HepG2 (cell line): ENCODE results near the gene SDC1. TPM values are rescaled to one million over a fixed set of nuclear protein-coding genes. Genes with fewer than 3 reads are reported as not detected.
A peak's percentile ranks its signal among the peaks of the same experiment; 100 is the strongest.

Experiments used
- BORCS8-MEF2B ChIP-seq: sonication (generic); formaldehyde crosslinking; IDR thresholded peaks from 2 replicates; pipeline ENCODE4 v1.8.0; 2022; ENCODE audit warnings: mild to moderate bottlenecking, missing genetic modification reagents
- CEBPG ChIP-seq: IDR thresholded peaks from 2 replicates; pipeline ENCODE4 v1.6.1; 2016
- DMAP1 ChIP-seq: IDR thresholded peaks from 2 replicates; pipeline ENCODE4 v1.6.1; 2016
- ETV6 ChIP-seq: sonication (generic); formaldehyde crosslinking; conservative IDR thresholded peaks from 2 replicates; pipeline ENCODE4 v1.4.0; 2020; ENCODE audit warnings: missing genetic modification reagents
- FOSL1 ChIP-seq: sonication (generic); formaldehyde crosslinking; IDR thresholded peaks from 2 replicates; pipeline ENCODE4 v1.9.0; 2021; ENCODE audit warnings: missing genetic modification reagents, borderline replicate concordance
- FOXM1 ChIP-seq: sonication (generic); formaldehyde crosslinking; IDR thresholded peaks from 2 replicates; pipeline ENCODE4 v1.5.0; 2020; ENCODE audit warnings: missing genetic modification reagents
- MAX ChIP-seq: IDR thresholded peaks from 2 replicates; pipeline ENCODE4 v1.6.1; 2012; ENCODE audit warnings: inconsistent platforms
- MXD4 ChIP-seq: IDR thresholded peaks from 2 replicates; pipeline ENCODE4 v1.6.1; 2016; ENCODE audit warnings: mild to moderate bottlenecking, missing biosample characterization, missing genetic modification reagents
- MYC ChIP-seq: sonication (generic); formaldehyde crosslinking; IDR thresholded peaks from 2 replicates; pipeline ENCODE4 v1.9.0; 2021; ENCODE audit warnings: missing genetic modification reagents, borderline replicate concordance
- NONO ChIP-seq, 2 experiments: fragments of 450-650 bp in 1 of 2; sonication (generic) in 1 of 2; formaldehyde crosslinking in 1 of 2; IDR thresholded peaks in 1 of 2; conservative IDR thresholded peaks in 1 of 2; 2 replicates each; pipeline versions ENCODE4 v1.6.1 to v1.8.0; 2017 to 2022; ENCODE audit warnings: mild to moderate bottlenecking in 1 of 2, missing genetic modification reagents in 1 of 2, moderate library complexity in 1 of 2
- NR2F2 ChIP-seq: IDR thresholded peaks from 2 replicates; pipeline ENCODE4 v1.6.1; 2012; ENCODE audit warnings: low read depth, inconsistent platforms, borderline replicate concordance
- POGZ ChIP-seq: sonication (generic); formaldehyde crosslinking; IDR thresholded peaks from 2 replicates; pipeline ENCODE4 v1.4.0; 2020; ENCODE audit warnings: mild to moderate bottlenecking, missing genetic modification reagents
- RORA ChIP-seq: sonication (generic); formaldehyde crosslinking; IDR thresholded peaks from 2 replicates; pipeline ENCODE4 v1.5.0; 2020; ENCODE audit warnings: mild to moderate bottlenecking, missing genetic modification reagents, moderate library complexity
- SNAPC2 ChIP-seq: sonication (generic); formaldehyde crosslinking; IDR thresholded peaks from 2 replicates; pipeline ENCODE4 v1.8.1; 2022; ENCODE audit warnings: mild to moderate bottlenecking, missing genetic modification reagents
- ZNF143 ChIP-seq: sonication (generic); formaldehyde crosslinking; IDR thresholded peaks from 2 replicates; pipeline ENCODE4 v1.4.0; 2020; ENCODE audit warnings: missing genetic modification reagents
- ZNF207 ChIP-seq: fragments of 450-650 bp; IDR thresholded peaks from 2 replicates; pipeline ENCODE4 v1.6.1; 2016; ENCODE audit warnings: antibody characterized with exemption, borderline replicate concordance
- ZNF343 ChIP-seq: sonication (generic); formaldehyde crosslinking; IDR thresholded peaks from 2 replicates; pipeline ENCODE4 v1.4.0; 2020; ENCODE audit warnings: mild to moderate bottlenecking, missing genetic modification reagents
- ZNF510 ChIP-seq: sonication (generic); formaldehyde crosslinking; IDR thresholded peaks from 2 replicates; pipeline ENCODE4 v1.4.0; 2020; ENCODE audit warnings: low read depth, mild to moderate bottlenecking, missing genetic modification reagents
- ZNF704 ChIP-seq: sonication (generic); formaldehyde crosslinking; IDR thresholded peaks from 2 replicates; pipeline ENCODE4 v1.8.1; 2023; ENCODE audit warnings: mild to moderate bottlenecking, inconsistent platforms, moderate library complexity, missing genetic modification reagents, borderline replicate concordance
- ZNF737 ChIP-seq: sonication (generic); formaldehyde crosslinking; IDR thresholded peaks from 2 replicates; pipeline ENCODE4 v1.5.0; 2020; ENCODE audit warnings: missing genetic modification reagents, mild to moderate bottlenecking, borderline replicate concordance
- ZNF782 ChIP-seq: sonication (generic); formaldehyde crosslinking; IDR thresholded peaks from 2 replicates; pipeline ENCODE4 v1.4.0; 2020; ENCODE audit warnings: missing genetic modification reagents, mild to moderate bottlenecking, borderline replicate concordance
- polyA plus RNA-seq, 8 experiments: library from polyadenylated mRNA; depleted of rRNA in 3 of 8; stranded (reverse) in 7 of 8; unstranded in 1 of 8; fragments of >200 nt; fragmentation: Illumina TruSeq in 4 of 8; extraction: Trizol in 4 of 8; gene quantifications; 2 replicates each; pipeline versions ENCODE4 v1.2.1 to v1.2.3, GENCODE V29; 2011 to 2016; ENCODE audit warnings: low read depth in 4 of 8, missing spikeins in 1 of 8, mixed read lengths in 1 of 8; ENCODE audit not compliant: insufficient read depth in 1 of 8
- total RNA-seq, 5 experiments: library from RNA; depleted of rRNA; stranded (reverse); fragments of >200 nt; fragmentation: Illumina TruSeq; extraction: Trizol; gene quantifications; 2 replicates each; pipeline ENCODE4 v1.2.3, GENCODE V29; 2016; ENCODE audit warnings: low read depth in 1 of 5
- TF ChIP-seq, protein P1 (sequence below), 2 experiments: IDR thresholded peaks; 2 replicates each; pipeline ENCODE4 v1.6.1; 2011 to 2012; ENCODE audit warnings: low read length in 2 of 2, borderline replicate concordance in 1 of 2, low read depth in 1 of 2, mild to moderate bottlenecking in 1 of 2, moderate library complexity in 1 of 2
- TF ChIP-seq, protein P2 (sequence below): sonication (generic); formaldehyde crosslinking; IDR thresholded peaks from 2 replicates; pipeline ENCODE4 v1.4.0; 2020; ENCODE audit warnings: mild to moderate bottlenecking, missing genetic modification reagents

SDC1 gene
- total and polyA plus RNA-seq, 2 of the 13 experiments (the other 11 are each of a cell fraction or from before 2014, with no cell fraction given): 108 to 119 TPM

DNA sequence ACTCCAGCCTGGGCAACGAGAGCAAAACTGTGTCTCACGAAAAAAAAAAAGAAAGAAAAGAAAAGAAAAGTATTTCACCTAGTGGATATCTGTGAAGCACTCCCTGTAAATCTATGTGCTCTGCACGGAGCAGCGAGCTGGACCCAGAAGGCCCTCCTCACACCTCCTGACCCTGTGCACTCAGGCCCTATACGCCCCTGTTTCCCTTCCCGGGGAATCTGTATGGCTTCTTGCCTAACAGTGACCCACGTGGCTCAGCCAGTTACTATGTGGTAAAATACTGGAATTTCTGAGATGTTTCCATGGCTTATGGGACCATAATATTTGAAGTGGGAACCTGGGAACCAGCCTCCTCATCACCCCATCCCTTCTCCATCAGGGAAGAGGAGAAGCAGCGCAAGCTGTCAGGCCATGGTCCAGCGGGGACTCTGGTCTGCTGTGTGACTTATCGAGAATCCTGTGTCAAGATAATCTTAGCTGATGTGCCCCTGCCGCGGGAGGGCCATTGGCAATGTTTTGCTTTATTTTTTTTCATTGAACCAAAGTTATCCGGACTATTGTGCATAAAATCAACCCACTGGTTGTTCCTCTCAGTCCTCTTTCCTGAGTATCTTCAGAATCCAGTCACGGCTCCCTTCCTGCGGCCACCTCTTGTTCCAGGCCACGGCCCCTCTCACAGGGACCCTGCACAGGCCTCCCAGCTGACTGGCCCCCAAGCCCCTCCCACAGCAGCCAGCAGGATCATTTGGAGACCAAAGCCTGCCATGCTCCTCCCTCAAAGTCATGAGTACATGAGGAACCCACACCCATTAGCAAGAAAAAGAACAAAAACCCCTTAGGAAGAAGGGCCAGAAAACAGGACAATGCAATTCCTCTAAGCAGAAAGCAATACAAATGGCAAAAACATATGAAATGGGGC is 30.6 kb downstream of the SDC1 start (continued):
- TF ChIP-seq SNAPC2 (CRISPR knock-in tag) (no peak), DMAP1 (CRISPR knock-in tag) (no peak), CEBPG (CRISPR knock-in tag) (0 out of 2 replicates have a peak, but pooled peaks have one; percentile 3), FOSL1 (CRISPR knock-in tag) (no peak), ETV6 (CRISPR knock-in tag) (no peak), ZNF143 (no peak), ZNF207 (no peak), MAX (peak; percentile 47), BORCS8-MEF2B (CRISPR knock-in tag) (no peak), FOXM1 (CRISPR knock-in tag) (no peak), ZNF737 (CRISPR knock-in tag) (no peak), POGZ (no peak), NONO (IDR thresholded peaks at IDR 0.05) (no peak), NONO (CRISPR knock-in tag; conservative IDR thresholded peaks at IDR 0.05) (no peak), MXD4 (CRISPR knock-in tag) (no peak), ZNF782 (CRISPR knock-in tag) (0 out of 2 replicates have a peak, but pooled peaks have one; percentile 14), NR2F2 (no peak), ZNF343 (CRISPR knock-in tag) (0 out of 2 replicates have a peak, but pooled peaks have one; percentile 29), ZNF510 (CRISPR knock-in tag) (no peak), MYC (CRISPR knock-in tag) (0 out of 2 replicates have a peak, but pooled peaks have one; percentile 30), ZNF704 (CRISPR knock-in tag) (no peak), RORA (CRISPR knock-in tag) (no peak)
- TF ChIP-seq, protein P1, sequence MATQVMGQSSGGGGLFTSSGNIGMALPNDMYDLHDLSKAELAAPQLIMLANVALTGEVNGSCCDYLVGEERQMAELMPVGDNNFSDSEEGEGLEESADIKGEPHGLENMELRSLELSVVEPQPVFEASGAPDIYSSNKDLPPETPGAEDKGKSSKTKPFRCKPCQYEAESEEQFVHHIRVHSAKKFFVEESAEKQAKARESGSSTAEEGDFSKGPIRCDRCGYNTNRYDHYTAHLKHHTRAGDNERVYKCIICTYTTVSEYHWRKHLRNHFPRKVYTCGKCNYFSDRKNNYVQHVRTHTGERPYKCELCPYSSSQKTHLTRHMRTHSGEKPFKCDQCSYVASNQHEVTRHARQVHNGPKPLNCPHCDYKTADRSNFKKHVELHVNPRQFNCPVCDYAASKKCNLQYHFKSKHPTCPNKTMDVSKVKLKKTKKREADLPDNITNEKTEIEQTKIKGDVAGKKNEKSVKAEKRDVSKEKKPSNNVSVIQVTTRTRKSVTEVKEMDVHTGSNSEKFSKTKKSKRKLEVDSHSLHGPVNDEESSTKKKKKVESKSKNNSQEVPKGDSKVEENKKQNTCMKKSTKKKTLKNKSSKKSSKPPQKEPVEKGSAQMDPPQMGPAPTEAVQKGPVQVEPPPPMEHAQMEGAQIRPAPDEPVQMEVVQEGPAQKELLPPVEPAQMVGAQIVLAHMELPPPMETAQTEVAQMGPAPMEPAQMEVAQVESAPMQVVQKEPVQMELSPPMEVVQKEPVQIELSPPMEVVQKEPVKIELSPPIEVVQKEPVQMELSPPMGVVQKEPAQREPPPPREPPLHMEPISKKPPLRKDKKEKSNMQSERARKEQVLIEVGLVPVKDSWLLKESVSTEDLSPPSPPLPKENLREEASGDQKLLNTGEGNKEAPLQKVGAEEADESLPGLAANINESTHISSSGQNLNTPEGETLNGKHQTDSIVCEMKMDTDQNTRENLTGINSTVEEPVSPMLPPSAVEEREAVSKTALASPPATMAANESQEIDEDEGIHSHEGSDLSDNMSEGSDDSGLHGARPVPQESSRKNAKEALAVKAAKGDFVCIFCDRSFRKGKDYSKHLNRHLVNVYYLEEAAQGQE (IDR thresholded peaks at IDR 0.05; ENCODE audit: borderline replicate concordance in 1 of 2, low read depth in 1 of 2, low read length in 2 of 2): no peak
- TF ChIP-seq, protein P2, sequence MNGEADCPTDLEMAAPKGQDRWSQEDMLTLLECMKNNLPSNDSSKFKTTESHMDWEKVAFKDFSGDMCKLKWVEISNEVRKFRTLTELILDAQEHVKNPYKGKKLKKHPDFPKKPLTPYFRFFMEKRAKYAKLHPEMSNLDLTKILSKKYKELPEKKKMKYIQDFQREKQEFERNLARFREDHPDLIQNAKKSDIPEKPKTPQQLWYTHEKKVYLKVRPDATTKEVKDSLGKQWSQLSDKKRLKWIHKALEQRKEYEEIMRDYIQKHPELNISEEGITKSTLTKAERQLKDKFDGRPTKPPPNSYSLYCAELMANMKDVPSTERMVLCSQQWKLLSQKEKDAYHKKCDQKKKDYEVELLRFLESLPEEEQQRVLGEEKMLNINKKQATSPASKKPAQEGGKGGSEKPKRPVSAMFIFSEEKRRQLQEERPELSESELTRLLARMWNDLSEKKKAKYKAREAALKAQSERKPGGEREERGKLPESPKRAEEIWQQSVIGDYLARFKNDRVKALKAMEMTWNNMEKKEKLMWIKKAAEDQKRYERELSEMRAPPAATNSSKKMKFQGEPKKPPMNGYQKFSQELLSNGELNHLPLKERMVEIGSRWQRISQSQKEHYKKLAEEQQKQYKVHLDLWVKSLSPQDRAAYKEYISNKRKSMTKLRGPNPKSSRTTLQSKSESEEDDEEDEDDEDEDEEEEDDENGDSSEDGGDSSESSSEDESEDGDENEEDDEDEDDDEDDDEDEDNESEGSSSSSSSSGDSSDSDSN (CRISPR knock-in tag): 0 out of 2 replicates have a peak, but pooled peaks have one; percentile 20
